Endodermal cell (in vitro differentiated cells): ENCODE results near the gene NGDN. TPM values are rescaled to one million over a fixed set of nuclear protein-coding genes. Genes with fewer than 3 reads are reported as not detected.

Source experiments
- DNase-seq: peaks from one replicate; pipeline ENCODE4 v3.0.0-alpha.2; 2017
- H3K27ac ChIP-seq: 2 replicates; pipeline ENCODE4 v1.5.1; 2013; ENCODE audit warnings: mild to moderate bottlenecking, low read depth, low read length, moderate library complexity
- H3K27me3 ChIP-seq: 2 replicates; pipeline ENCODE4 v1.6.1; 2013; ENCODE audit warnings: mild to moderate bottlenecking, low read length, moderate library complexity; ENCODE audit not compliant: insufficient read depth, control insufficient read depth, poor library complexity, severe bottlenecking
- H3K36me3 ChIP-seq: 2 replicates; pipeline ENCODE4 v1.7.0; 2013; ENCODE audit warnings: mild to moderate bottlenecking, low read length, moderate library complexity; ENCODE audit not compliant: control insufficient read depth, insufficient read depth
- H3K4me1 ChIP-seq: one replicate; pipeline ENCODE4 v1.7.0; 2013; ENCODE audit warnings: low read length; ENCODE audit not compliant: control insufficient read depth, insufficient read depth
- H3K4me3 ChIP-seq: 2 replicates; pipeline ENCODE4 v1.5.1; 2013; ENCODE audit warnings: mild to moderate bottlenecking, low read length, moderate library complexity
- H3K9ac ChIP-seq: 2 replicates; pipeline ENCODE4 v1.6.1; 2013; ENCODE audit warnings: mild to moderate bottlenecking, low read length, moderate library complexity; ENCODE audit not compliant: poor library complexity, severe bottlenecking; ENCODE audit errors: extremely low read depth
- H3K9me3 ChIP-seq: 2 replicates; pipeline ENCODE4 v1.6.1; 2013; ENCODE audit warnings: mild to moderate bottlenecking, low read length, moderate library complexity; ENCODE audit not compliant: control insufficient read depth
- H3K27ac Mint-ChIP-seq: 2 replicates; pipeline ENCODE4 v1.8.0; 2020; ENCODE audit warnings: mixed read lengths
- H3K27me3 Mint-ChIP-seq: 2 replicates; pipeline ENCODE4 v1.8.0; 2021; ENCODE audit warnings: mild to moderate bottlenecking, mixed read lengths; ENCODE audit not compliant: insufficient read depth
- H3K36me3 Mint-ChIP-seq: 2 replicates; pipeline ENCODE4 v1.8.0; 2020; ENCODE audit warnings: low read depth, mixed read lengths
- H3K4me1 Mint-ChIP-seq: 2 replicates; pipeline ENCODE4 v1.8.0; 2020; ENCODE audit warnings: mixed read lengths
- H3K4me3 Mint-ChIP-seq: 2 replicates; pipeline ENCODE4 v1.8.0; 2020; ENCODE audit warnings: mild to moderate bottlenecking, moderate library complexity, mixed read lengths
- H3K9me3 Mint-ChIP-seq: 2 replicates; pipeline ENCODE4 v1.8.0; 2020; ENCODE audit warnings: mild to moderate bottlenecking, mixed read lengths
- CTCF ChIP-seq: fragments of 200-600 bp; sonication (generic); conservative IDR thresholded peaks from 2 replicates; pipeline ENCODE4 v1.5.0; 2021; ENCODE audit warnings: antibody characterized with exemption, mild to moderate bottlenecking
- WGBS, 2 experiments: methylation state at CpG; one replicate each; pipeline versions ENCODE4 v1.1.5 to v1.1.7; 2013; ENCODE audit warnings: missing lambda C conversion rate in 2 of 2, mixed read lengths in 1 of 2; ENCODE audit not compliant: insufficient coverage in 1 of 2, insufficient read length in 1 of 2; 5-methylcytosine and 5-hydroxymethylcytosine counted together
- total RNA-seq, 2 donors: library from RNA; stranded (reverse); fragmentation: NEBNext Ultra II Directional in 1 of 2; extraction: Animal tissue kit (Norgen Biotek cat#: 25700) in 1 of 2; gene quantifications; 2 replicates in 1 of 2; 3 replicates in 1 of 2; pipeline ENCODE4 v1.2.1, GENCODE V29; 2021

The NGDN gene
- total RNA-seq, 2 donors from 2014 or later = 43.2 to 45.3 TPM

GRCh38 chr14:23431486-23431885, 38.0 kb upstream of the NGDN start:
- no peaks in the 10 kb centered on the region for H3K4me1 Mint-ChIP-seq
- Histone ChIP-seq H3K36me3 (no peaks in the 10 kb centered on the region), H3K27ac (no peak overlapping the region), H3K27me3 (peaks cover 11% of the 10 kb centered on the region), H3K9me3 (no peaks in the 10 kb centered on the region), H3K9ac (no peak overlapping the region), H3K4me1 (peaks cover 12% of the 10 kb centered on the region), H3K4me3 (no peak overlapping the region)
- no peak overlapping the region for H3K4me3 Mint-ChIP-seq
- DNase-seq = no peak
- H3K27ac Mint-ChIP-seq = no peak overlapping the region
- peaks cover 43% of the 10 kb centered on the region for H3K27me3 Mint-ChIP-seq
- no peaks in the 10 kb centered on the region for H3K9me3 Mint-ChIP-seq
- H3K36me3 Mint-ChIP-seq = no peaks in the 10 kb centered on the region
- WGBS, 2 experiments = 92 to 98% methylated on average over 5 to 10 of the region's 10 CpGs
- no peak for TF ChIP-seq CTCF

- Mint-ChIP-seq H3K9me3 (no peaks in the 10 kb centered on the region), H3K27me3 (peaks cover 43% of the 10 kb centered on the region), H3K27ac (no peak overlapping the region), H3K36me3 (no peaks in the 10 kb centered on the region), H3K4me3 (no peak overlapping the region), H3K4me1 (peaks cover 4% of the 10 kb centered on the region)
- H3K9ac ChIP-seq = no peak overlapping the region
- peak; percentile 23 for DNase-seq
- no peak for TF ChIP-seq CTCF
- no peak overlapping the region for H3K4me3 ChIP-seq
- no peaks in the 10 kb centered on the region for H3K36me3 ChIP-seq
- 90 to 94% methylated on average over 13 to 16 of the region's 17 CpGs for WGBS, 2 experiments
- H3K9me3 ChIP-seq = no peaks in the 10 kb centered on the region
- H3K27me3 ChIP-seq = peaks cover 9% of the 10 kb centered on the region
- no peak overlapping the region for H3K27ac ChIP-seq
- peaks cover 20% of the 10 kb centered on the region for H3K4me1 ChIP-seq
Observed at GRCh38 chr14:23432102-23432925, 37.2 kb upstream of the NGDN start.

GRCh38 chr14:23432946-23433345, 36.6 kb upstream of the NGDN start:
- peaks cover 40% of the 10 kb centered on the region for H3K27me3 Mint-ChIP-seq
- Histone ChIP-seq H3K9me3 (no peaks in the 10 kb centered on the region), H3K27ac (no peak overlapping the region), H3K4me1 (peaks cover 23% of the 10 kb centered on the region), H3K4me3 (no peak overlapping the region), H3K9ac (no peak overlapping the region), H3K27me3 (peaks cover 5% of the 10 kb centered on the region), H3K36me3 (no peaks in the 10 kb centered on the region)
- H3K27ac Mint-ChIP-seq = no peak overlapping the region
- no peak for DNase-seq
- H3K4me3 Mint-ChIP-seq = no peak overlapping the region
- no peaks in the 10 kb centered on the region for H3K9me3 Mint-ChIP-seq
- H3K4me1 Mint-ChIP-seq = peaks cover 9% of the 10 kb centered on the region
- H3K36me3 Mint-ChIP-seq = no peaks in the 10 kb centered on the region
- no peak for TF ChIP-seq CTCF
- WGBS, 2 experiments = 89 to 94% methylated on average over 9 to 10 of the region's 10 CpGs
